ENCODE measurements around the gene RNU1-3. TPM values are rescaled to one million over a fixed set of nuclear protein-coding genes. Genes with fewer than 3 reads are reported as not detected.
"Not testable (repeated sequence)": the region's sequence is repeated elsewhere in the genome, so short reads cannot be mapped to it uniquely, and the experiment has no call there.

Gene RNU1-3
- total and polyA plus RNA-seq, 10 donors = under 0.01 to 8,075 (median 6,234) TPM; not detected in 3

DNA sequence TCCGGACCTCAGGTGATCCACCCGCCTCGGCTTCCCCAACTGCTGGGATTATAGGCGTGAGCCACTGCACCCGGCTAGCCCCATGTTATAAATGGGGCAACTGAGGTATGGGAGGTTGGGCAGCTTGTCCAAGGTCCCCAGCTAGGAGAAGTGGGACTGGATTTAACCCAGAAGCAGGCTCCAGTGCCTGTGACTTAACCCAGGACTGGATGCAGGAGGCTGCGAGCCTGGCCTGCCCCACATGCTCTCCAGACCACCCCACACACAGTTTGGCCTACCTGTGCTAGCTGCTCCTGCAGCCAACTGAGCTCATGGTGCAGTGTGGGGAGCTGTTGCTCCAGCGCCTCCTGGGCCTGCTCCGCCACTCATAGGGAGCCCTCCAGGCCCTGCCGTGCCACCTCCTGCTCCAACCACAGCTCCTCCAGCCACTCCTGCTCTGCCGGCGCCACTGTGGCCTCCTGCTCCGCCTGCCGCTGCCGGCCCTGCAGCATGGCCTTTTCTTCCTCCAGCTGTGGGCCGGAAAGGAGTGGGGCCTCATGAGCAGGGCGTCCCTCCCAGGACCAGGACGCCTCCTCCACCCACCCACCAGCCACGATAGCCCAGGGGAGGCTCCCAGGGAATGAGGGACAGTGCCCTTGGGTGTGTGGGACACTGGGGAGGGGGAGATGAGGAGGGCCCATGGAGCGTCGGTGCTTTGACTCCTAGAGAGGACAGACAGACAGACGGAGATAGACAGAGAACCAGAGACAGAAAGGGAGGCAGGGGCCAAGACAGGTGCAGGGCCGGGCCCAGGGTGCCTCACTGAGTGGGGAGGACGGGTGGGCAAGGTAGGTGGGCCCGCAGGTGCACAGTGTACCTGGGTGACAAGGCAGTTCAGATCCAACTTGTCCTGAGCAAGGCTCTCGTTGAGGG lies 41.0 kb downstream of the RNU1-3 start:
- DNase-seq = peak; percentile 82
- Histone ChIP-seq H3K9me3 (no peaks in the 10 kb centered on the region), H3K27ac (no peak overlapping the region), H3K36me3 (peaks cover 19 to 99% (median 89%) of the 10 kb centered on the region in 6 donors), H3K4me1 (peaks cover 0 to 5% (median 0%) of the 10 kb centered on the region in 6 donors), H3K4me3 (no peak overlapping the region), H3K27me3 (replicated peaks in 1 of 7) (no peaks in the 10 kb centered on the region)
- TF ChIP-seq POLR2A (IDR thresholded peaks at IDR 0.05) (no peak), POLR2AphosphoS5 (IDR thresholded peaks at IDR 0.05) (peak in 2 of 3 donors; percentile 7 to 21)
- intact Hi-C loops (cut with DNase I; ENCODE audit: low total_unique reads) = no loop called here
- 90 to 93% (median 90%) methylated on average over 25 of the region's 25 CpGs for WGBS, 5 donors

DNA sequence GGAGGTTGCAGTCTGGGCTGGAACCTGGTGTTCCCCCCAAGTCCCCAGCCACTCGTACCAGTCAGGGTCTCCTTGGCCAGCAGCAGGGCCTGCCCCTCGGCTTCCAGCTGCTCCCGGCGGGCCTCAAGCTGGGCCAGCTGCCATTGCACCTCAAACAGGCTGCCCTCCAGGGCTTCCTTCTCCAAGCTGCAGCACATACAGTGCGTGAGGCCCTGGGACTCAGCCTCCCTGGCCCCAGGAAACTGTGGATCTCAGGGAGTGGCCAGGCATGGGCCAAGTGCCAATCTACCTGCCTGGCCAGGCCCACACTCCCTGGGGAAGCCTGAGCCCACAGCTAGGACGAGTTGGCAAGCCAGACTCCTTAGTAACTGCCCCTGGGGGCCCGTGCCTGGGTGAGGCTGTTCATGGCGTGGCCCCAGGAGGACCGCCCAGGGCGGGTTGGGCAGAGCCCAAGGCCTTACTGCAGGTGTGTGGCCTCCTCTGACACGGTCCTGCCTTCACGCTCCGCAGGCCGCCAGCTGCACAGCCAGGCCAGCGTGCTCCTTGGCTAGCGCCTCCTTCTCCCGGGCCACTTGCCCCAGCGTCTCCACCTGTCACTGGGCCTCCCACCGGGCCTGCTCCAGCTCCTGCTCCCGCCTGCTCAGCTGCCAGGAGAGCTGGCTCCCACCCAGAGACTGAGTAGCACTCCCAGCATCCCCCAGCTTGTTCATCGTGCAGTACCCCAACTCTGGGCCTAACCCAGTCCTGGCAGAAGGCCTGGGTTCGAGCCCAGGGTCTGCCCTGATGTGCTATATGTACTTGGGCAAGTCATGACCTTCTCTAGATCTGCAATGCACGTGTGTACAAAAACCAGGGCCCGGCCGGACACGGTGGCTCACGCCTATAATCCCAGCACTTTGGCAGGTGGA lies 42.7 kb downstream of the RNU1-3 start:
- 87 to 91% (median 91%) methylated on average over 27 of the region's 27 CpGs for WGBS, 5 donors
- intact Hi-C loops (cut with DNase I; ENCODE audit: low total_unique reads) = loop anchor here (5.0 kb wide), 1 partner anchor 323 kb away; no protein-coding TSS in a partner anchor
- not testable (repeated sequence) for H3K4me3 ChIP-seq; H3K27me3 ChIP-seq (replicated peaks in 1 of 7); H3K27ac ChIP-seq; H3K9me3 ChIP-seq; H3K4me1 ChIP-seq
- DNase-seq = peak; percentile 83
- peak in 1 of 3 donors; percentile 49 for TF ChIP-seq POLR2AphosphoS5 (IDR thresholded peaks at IDR 0.05)
- peaks cover 17 to 95% (median 81%) of the 10 kb centered on the region in 6 donors for H3K36me3 ChIP-seq

DNA sequence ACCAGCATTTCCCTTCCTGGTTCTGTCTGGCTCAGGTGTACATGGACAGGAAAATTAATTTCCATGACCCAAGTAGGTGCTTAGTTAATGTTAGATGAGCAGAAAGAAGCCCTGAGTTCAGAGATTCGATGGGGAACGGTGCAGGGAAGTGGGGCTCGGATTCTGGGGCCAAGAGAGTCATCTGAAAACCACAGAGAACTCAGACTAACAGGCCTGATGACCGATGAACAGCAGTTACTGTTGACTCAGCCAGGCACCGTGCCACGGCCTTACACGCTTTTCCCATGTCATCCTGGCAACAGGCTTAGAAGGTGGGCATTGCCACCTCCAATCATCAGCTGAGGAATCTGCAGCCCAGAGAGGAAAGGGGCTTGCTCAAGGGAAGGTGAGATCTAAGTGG lies 43.4 kb downstream of the RNU1-3 start:
- intact Hi-C loops (cut with DNase I; ENCODE audit: low total_unique reads) = loop anchor here (5.0 kb wide), 1 partner anchor 324 kb away; no protein-coding TSS in a partner anchor
- H3K36me3 ChIP-seq = peaks cover 19 to 94% (median 79%) of the 10 kb centered on the region in 6 donors
- peak; percentile 73 for DNase-seq
- H3K27ac ChIP-seq; H3K4me1 ChIP-seq; H3K4me3 ChIP-seq; H3K9me3 ChIP-seq; H3K27me3 ChIP-seq (replicated peaks in 1 of 7): not testable (repeated sequence)
- WGBS, 5 donors = 81 to 92% (median 88%) methylated on average over 7 of the region's 7 CpGs

DNA sequence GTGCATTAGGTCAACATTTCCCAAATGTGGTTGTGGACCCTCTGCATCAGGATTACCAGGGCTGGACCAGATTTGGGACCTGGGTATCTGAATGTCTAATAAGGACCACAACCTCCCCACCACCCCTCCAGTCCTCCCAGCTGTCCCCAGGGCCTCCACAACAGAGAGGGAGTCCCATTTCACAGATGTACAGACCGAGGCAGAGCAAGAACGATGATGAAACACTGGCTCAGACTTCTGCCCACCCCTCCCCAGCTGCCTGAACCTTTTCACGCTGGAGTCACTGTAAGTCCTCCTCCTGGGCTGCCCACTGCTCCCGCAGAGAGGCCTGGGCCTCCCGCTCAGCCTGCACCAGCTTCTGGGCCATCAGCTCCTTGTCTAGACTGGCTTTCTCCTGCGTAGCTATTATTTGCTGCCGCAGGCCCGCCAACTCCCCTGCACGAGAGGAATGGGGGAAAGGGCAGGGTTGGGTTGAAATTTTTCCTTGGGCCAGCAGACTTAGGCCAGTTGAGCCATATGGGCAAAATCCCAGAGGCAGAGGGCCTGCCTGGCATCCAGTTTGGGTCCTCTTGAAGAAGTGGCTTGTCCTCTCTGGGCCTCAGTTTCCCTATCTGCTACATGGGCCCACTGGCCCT lies 45.0 kb downstream of the RNU1-3 start:
- DNase-seq = peak; percentile 76
- H3K4me3 ChIP-seq; H3K4me1 ChIP-seq; H3K9me3 ChIP-seq; H3K27me3 ChIP-seq (replicated peaks in 1 of 7); H3K27ac ChIP-seq: not testable (repeated sequence)
- WGBS, 5 donors = 92 to 97% (median 93%) methylated on average over 9 of the region's 9 CpGs
- peaks cover 15 to 92% (median 72%) of the 10 kb centered on the region in 6 donors for H3K36me3 ChIP-seq
- TF ChIP-seq, protein P1, sequence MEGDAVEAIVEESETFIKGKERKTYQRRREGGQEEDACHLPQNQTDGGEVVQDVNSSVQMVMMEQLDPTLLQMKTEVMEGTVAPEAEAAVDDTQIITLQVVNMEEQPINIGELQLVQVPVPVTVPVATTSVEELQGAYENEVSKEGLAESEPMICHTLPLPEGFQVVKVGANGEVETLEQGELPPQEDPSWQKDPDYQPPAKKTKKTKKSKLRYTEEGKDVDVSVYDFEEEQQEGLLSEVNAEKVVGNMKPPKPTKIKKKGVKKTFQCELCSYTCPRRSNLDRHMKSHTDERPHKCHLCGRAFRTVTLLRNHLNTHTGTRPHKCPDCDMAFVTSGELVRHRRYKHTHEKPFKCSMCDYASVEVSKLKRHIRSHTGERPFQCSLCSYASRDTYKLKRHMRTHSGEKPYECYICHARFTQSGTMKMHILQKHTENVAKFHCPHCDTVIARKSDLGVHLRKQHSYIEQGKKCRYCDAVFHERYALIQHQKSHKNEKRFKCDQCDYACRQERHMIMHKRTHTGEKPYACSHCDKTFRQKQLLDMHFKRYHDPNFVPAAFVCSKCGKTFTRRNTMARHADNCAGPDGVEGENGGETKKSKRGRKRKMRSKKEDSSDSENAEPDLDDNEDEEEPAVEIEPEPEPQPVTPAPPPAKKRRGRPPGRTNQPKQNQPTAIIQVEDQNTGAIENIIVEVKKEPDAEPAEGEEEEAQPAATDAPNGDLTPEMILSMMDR (IDR thresholded peaks at IDR 0.05 in 8 of 11, conservative IDR thresholded peaks at IDR 0.05 in 3 of 11) = peak in 1 of 11 experiments; percentile 13
- intact Hi-C loops (cut with DNase I; ENCODE audit: low total_unique reads) = loop anchor here (5.0 kb wide), 1 partner anchor 326 kb away; no protein-coding TSS in a partner anchor

- no peak overlapping the region for H3K27ac ChIP-seq
- no peak for DNase-seq
- intact Hi-C loops (cut with DNase I; ENCODE audit: low total_unique reads) = loop anchor here (5.0 kb wide), 1 partner anchor 326 kb away; no protein-coding TSS in a partner anchor
- no peaks in the 10 kb centered on the region for H3K9me3 ChIP-seq
- peaks cover 0 to 6% (median 0%) of the 10 kb centered on the region in 6 donors for H3K4me1 ChIP-seq
- 92 to 100% (median 93%) methylated on average over 2 of the region's 2 CpGs for WGBS, 5 donors
- no peaks in the 10 kb centered on the region for H3K27me3 ChIP-seq (replicated peaks in 1 of 7)
- TF ChIP-seq, protein P1 (IDR thresholded peaks at IDR 0.05 in 8 of 11, conservative IDR thresholded peaks at IDR 0.05 in 3 of 11) = peak in 6 of 11 experiments; percentile 20 to 69 (median 52)
- TF ChIP-seq POLR2AphosphoS5 (IDR thresholded peaks at IDR 0.05) = no peak
- peaks cover 15 to 87% (median 68%) of the 10 kb centered on the region in 6 donors for H3K36me3 ChIP-seq
- H3K4me3 ChIP-seq = no peak overlapping the region
Measured at GRCh38 chr1:16621300-16621658, 45.5 kb downstream of the RNU1-3 start.

DNA sequence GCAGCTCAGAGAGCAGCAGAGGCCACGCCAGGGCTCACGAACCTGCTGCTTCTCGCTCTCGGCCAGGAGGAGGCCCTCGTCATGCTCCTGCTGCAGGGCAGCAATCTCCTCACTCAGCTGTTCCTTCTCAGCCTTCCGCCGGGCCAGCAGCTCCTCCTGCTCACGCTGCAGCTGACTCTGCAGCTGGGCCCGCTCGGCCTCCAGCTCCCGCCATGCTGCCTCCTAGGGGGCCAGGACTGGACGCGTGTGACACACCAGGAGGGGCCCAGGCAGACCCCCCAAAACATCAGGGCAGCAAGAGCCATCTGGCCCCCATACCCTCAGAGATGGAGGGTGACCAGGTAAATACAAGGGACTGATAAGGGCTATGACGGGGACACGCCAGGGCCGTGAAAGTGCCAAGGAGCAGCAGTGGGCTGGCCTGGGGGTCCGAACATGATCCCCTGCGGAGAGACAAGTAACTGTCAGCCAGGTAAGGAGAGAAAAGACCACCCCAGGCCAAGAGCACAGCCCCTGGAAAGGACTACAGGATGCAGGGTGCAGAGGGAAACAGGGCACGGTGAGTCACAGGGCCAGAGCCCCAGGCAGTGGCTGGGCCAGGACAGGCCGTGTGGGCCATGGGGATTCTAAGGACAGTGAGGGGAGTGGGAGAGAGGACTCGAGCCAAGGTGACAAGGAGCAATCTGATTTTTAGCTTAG lies 46.8 kb downstream of the RNU1-3 start:
- H3K27me3 ChIP-seq (replicated peaks in 1 of 7); H3K27ac ChIP-seq; H3K4me1 ChIP-seq; H3K4me3 ChIP-seq; H3K9me3 ChIP-seq: not testable (repeated sequence)
- H3K36me3 ChIP-seq = peaks cover 12 to 74% (median 54%) of the 10 kb centered on the region in 6 donors
- DNase-seq = peak; percentile 81
- WGBS, 5 donors = 90 to 95% (median 92%) methylated on average over 21 of the region's 21 CpGs
- intact Hi-C loops (cut with DNase I; ENCODE audit: low total_unique reads) = loop anchor here (5.0 kb wide), 1 partner anchor 327 kb away; no protein-coding TSS in a partner anchor

Measured in spleen (tissue), 11 donors.